Left lung (tissue), 10 donors: ENCODE measurements around the gene ZSWIM7. TPM values are rescaled to one million over a fixed set of nuclear protein-coding genes. Genes with fewer than 3 reads are reported as not detected.
A peak's percentile ranks its signal among the peaks of the same experiment; 100 is the strongest.

Source experiments
- ATAC-seq: fragments of 200-7000 bp; cut with Tn5 transposase; one replicate; pipeline ENCODE4 v1.9.1; 2020; ENCODE audit warnings: moderate library complexity
- DNase-seq, 4 donors: peaks; one replicate each; pipeline ENCODE4 v3.0.0-alpha.2; 2013 to 2020
- H3K27ac ChIP-seq, 2 donors: fragments of 200-600 bp; sonication (generic) in 1 of 2; one replicate each; pipeline versions ENCODE4 v1.5.0 to v1.8.0; 2020 to 2021
- H3K27me3 ChIP-seq, 2 donors: fragments of 200-600 bp; sonication (generic) in 1 of 2; one replicate each; pipeline versions ENCODE4 v1.5.0 to v1.8.0; 2020 to 2021
- H3K36me3 ChIP-seq, 2 donors: fragments of 200-600 bp; sonication (generic) in 1 of 2; one replicate each; pipeline versions ENCODE4 v1.5.0 to v1.8.0; 2020 to 2021
- H3K4me1 ChIP-seq, 2 donors: fragments of 200-600 bp; one replicate each; pipeline ENCODE4 v1.8.0; 2021
- H3K4me3 ChIP-seq, 2 donors: fragments of 200-600 bp; sonication (generic) in 1 of 2; one replicate each; pipeline versions ENCODE4 v1.5.0 to v1.8.0; 2020 to 2021; ENCODE audit warnings: mild to moderate bottlenecking in 1 of 2
- H3K9me3 ChIP-seq, 2 donors: fragments of 200-600 bp; sonication (generic) in 1 of 2; one replicate each; pipeline versions ENCODE4 v1.5.0 to v1.8.0; 2020 to 2021
- intact Hi-C, 2 donors: fragments of 100-400 bp; cut with DNase I; formaldehyde crosslinking; loops; one replicate each; pipeline versions ENCODE4 v1.11.2 to v1.14.2; 2022
- polyA plus RNA-seq, 6 donors: library from polyadenylated mRNA; unstranded; fragments of 120-200 nt; gene quantifications; one replicate each; pipeline ENCODE4 v1.2.1, GENCODE V29; 2013; ENCODE audit not compliant: insufficient read length in 6 of 6
- total RNA-seq, 2 donors: library from RNA; stranded (reverse); fragmentation: NEBNext Ultra II Directional; extraction: Animal tissue kit (Norgen Biotek cat#: 25700); gene quantifications; one replicate each; pipeline ENCODE4 v1.2.1, GENCODE V29; 2021
- TF ChIP-seq, protein P1 (sequence below), 2 donors: fragments of 200-600 bp; sonication (generic) in 1 of 2; IDR thresholded peaks; one replicate each; pipeline versions ENCODE4 v1.5.0 to v1.8.0; 2021; ENCODE audit warnings: antibody characterized with exemption in 2 of 2
- donor health status: DM: no; HTN: yes; CAD: no.
- donor health status: DM: no; HTN: no; CAD: no.

ZSWIM7 gene
- total and polyA plus RNA-seq, 8 donors: 22.6 to 64.4 (median 54.8) TPM

DNA sequence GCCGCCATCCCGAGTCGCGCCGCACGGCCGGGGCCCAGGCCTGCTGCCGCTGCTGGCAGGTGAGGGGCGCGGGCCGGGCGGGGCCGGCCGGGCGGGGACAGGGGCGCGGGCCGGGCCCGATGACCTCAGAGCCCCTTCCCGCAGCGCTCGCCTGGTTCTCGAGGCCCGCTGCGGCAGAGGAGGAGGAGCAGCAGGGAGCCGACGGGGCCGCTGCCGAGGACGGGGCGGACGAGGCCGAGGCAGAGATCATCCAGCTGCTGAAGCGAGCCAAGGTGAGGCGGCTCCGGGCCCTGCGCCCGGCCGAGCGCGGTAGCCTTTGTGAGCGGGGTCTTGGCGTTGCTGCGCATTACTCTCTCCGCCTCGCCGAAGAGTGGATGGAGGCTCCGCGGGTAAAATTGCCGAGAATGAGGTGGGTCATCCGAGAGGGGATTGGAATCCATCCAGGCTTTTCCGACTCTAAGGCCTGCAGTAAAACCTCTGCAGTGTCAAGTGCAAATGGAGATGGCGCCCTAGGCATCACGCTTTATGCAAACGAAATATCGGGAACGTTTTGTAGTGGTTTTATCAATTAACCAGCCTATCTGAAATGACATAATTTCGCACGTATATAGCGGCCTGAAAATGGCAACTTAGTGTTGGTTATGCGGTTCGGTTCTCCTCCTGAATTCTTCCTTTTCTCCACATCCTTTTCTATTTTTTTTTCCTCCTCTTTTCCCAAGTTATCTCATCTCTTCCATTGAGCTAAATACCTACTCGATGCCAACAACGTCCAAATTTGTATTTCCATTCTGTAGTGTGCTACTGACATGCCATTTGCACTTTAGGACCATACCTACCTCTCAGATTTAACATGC lies 697 bp upstream of the ZSWIM7 start:
- Histone ChIP-seq H3K27ac (peak overlapping the region; percentile 94 to 98), H3K9me3 (no peaks in the 10 kb centered on the region), H3K36me3 (peaks cover 3 to 42% of the 10 kb centered on the region in 2 donors), H3K4me1 (peaks cover 13 to 60% of the 10 kb centered on the region in 2 donors), H3K27me3 (no peaks in the 10 kb centered on the region), H3K4me3 (peak overlapping the region; percentile 65 to 86)
- peak in 2 of 4 donors; percentile 36 to 55 for DNase-seq
- ATAC-seq: peak; percentile 50
- intact Hi-C loops: no loop called here
- TF ChIP-seq, protein P1, sequence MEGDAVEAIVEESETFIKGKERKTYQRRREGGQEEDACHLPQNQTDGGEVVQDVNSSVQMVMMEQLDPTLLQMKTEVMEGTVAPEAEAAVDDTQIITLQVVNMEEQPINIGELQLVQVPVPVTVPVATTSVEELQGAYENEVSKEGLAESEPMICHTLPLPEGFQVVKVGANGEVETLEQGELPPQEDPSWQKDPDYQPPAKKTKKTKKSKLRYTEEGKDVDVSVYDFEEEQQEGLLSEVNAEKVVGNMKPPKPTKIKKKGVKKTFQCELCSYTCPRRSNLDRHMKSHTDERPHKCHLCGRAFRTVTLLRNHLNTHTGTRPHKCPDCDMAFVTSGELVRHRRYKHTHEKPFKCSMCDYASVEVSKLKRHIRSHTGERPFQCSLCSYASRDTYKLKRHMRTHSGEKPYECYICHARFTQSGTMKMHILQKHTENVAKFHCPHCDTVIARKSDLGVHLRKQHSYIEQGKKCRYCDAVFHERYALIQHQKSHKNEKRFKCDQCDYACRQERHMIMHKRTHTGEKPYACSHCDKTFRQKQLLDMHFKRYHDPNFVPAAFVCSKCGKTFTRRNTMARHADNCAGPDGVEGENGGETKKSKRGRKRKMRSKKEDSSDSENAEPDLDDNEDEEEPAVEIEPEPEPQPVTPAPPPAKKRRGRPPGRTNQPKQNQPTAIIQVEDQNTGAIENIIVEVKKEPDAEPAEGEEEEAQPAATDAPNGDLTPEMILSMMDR (IDR thresholded peaks at IDR 0.05): no peak

- Histone ChIP-seq H3K4me3 (peak overlapping the region in 1 of 2 donors; percentile 86), H3K9me3 (no peaks in the 10 kb centered on the region), H3K4me1 (peaks cover 13 to 61% of the 10 kb centered on the region in 2 donors), H3K36me3 (peaks cover 0 to 31% of the 10 kb centered on the region in 2 donors), H3K27ac (peak overlapping the region; percentile 94 to 98), H3K27me3 (no peaks in the 10 kb centered on the region)
- no peak for ATAC-seq
- DNase-seq: peak in 1 of 4 donors; percentile 26
- TF ChIP-seq, protein P1 (IDR thresholded peaks at IDR 0.05): no peak
- intact Hi-C loops: no loop called here
Observed at GRCh38 chr17:15998031-15998562, 1.4 kb downstream of the ZSWIM7 start.

DNA sequence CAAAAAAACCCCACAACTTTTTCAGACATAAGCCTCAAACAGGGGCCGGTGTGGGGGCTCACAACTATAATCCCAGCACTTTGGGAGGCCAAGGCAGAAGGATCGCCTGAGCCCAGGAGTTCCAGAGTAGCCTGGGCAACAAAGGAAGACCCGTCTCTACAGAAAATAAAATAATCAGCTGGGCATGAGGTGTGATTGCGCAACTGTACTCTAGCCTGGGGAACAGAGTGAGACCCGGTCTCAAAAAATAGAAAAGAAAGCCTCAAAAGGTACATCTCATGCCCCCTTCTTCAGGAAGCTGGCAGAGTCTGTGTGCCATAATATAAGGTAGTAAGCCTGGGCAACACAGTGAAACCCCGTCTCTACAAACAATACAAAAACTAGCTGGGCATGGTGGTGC lies 3.2 kb downstream of the ZSWIM7 start:
- intact Hi-C loops: no loop called here
- H3K4me1 ChIP-seq: peaks cover 13 to 53% of the 10 kb centered on the region in 2 donors
- DNase-seq (no peak), ATAC-seq (no peak)
- TF ChIP-seq, protein P1 (IDR thresholded peaks at IDR 0.05): no peak
- H3K36me3 ChIP-seq: peaks cover 0 to 31% of the 10 kb centered on the region in 2 donors
- no peak overlapping the region for H3K4me3 ChIP-seq
- H3K27ac ChIP-seq: no peak overlapping the region
- H3K27me3 ChIP-seq: no peaks in the 10 kb centered on the region
- no peaks in the 10 kb centered on the region for H3K9me3 ChIP-seq

DNA sequence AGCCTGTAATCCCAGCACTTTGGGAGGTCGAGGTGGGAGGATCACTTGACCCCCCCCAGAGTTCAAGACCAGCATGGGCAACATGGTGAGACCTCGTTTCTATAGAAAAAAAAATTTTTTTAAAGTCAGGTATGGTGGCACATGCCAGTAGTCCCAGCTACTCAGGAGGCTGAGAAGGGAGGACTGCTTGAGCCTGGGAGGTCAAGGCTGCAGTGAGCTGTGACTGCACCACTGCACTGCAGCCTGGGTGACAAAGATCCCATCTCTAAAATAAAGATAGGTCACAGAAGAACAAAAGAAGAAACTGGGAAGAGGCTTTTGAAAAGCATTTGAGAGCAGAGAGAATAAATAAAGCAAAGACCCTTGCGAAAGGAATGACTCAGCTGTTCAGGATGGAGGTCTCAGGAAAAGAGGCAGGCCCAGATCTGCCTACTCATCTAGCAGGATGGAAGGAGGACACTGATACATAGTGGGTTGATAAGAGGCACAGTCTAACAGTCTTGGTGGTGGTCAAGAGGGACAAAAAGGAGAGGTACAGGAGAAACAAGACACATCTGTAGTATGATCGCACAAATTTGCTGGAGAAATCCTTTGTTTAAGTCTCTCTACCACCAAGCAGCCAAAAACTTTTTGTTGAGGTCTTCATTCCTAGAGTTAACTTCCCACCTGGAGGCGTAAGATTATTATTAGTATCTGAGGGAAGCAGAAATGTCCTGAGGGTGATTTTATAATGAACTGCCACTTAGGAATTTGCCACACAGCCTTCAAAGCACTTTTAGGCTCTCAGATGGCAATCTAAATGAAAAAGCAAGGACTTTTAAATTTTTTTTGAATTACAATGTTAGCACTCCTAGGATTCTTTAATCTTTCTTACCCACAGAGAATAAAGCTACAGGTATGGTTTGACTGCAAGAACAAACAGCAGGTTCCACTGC lies 17.6 kb downstream of the ZSWIM7 start:
- peaks cover 0 to 16% of the 10 kb centered on the region in 2 donors for H3K4me1 ChIP-seq
- H3K27me3 ChIP-seq: no peaks in the 10 kb centered on the region
- TF ChIP-seq, protein P1 (IDR thresholded peaks at IDR 0.05): no peak
- peaks cover 0 to 86% of the 10 kb centered on the region in 2 donors for H3K36me3 ChIP-seq
- ATAC-seq (no peak), DNase-seq (no peak)
- intact Hi-C loops: no loop called here
- H3K9me3 ChIP-seq: no peaks in the 10 kb centered on the region
- no peak overlapping the region for H3K27ac ChIP-seq
- H3K4me3 ChIP-seq: no peak overlapping the region
